H1 (cell line): ENCODE measurements around the gene ZNF441. TPM values are rescaled to one million over a fixed set of nuclear protein-coding genes. Genes with fewer than 3 reads are reported as not detected.

Experiments used
- CTCF ChIA-PET: fragments of 300-600 bp; sonication (Branson Sonifier 250); formaldehyde crosslinking; loops from one replicate; lab custom pipeline; 2021; ENCODE audit not compliant: partially characterized antibody; lab: Charles Lee
- POLR2A ChIA-PET: fragments of 300-600 bp; sonication (Branson Sonifier 250); formaldehyde crosslinking; loops from one replicate; lab custom pipeline; 2021; ENCODE audit warnings: inconsistent platforms; ENCODE audit not compliant: partially characterized antibody; lab: Charles Lee
- DNase-seq, 2 experiments: peaks; one replicate each; pipeline versions ENCODE4 v3.0.0 to v3.0.0-alpha.2; 2010 to 2022; ENCODE audit warnings: low spot score in 2 of 2, low read depth in 1 of 2, mixed read lengths in 1 of 2
- FAIRE-seq: peaks from 2 replicates; lab custom pipeline; 2011; peaks lifted over from hg19 to GRCh38; lab: Jason Lieb, UNC
- H2AFZ ChIP-seq: 2 replicates; pipeline ENCODE4 v1.8.1; 2012; ENCODE audit warnings: low read length, inconsistent platforms
- H2AK5ac ChIP-seq: 2 replicates; pipeline ENCODE4 v1.6.1; 2013; ENCODE audit warnings: low read depth, low read length
- H2BK120ac ChIP-seq: replicated peaks from 2 replicates; pipeline ENCODE3; 2013; ENCODE audit warnings: low read depth, low read length, inconsistent platforms
- H2BK12ac ChIP-seq: 2 replicates; pipeline ENCODE4 v1.6.1; 2013; ENCODE audit warnings: low read depth, low read length
- H2BK15ac ChIP-seq: 2 replicates; pipeline ENCODE4 v1.6.1; 2013; ENCODE audit warnings: low read length
- H2BK20ac ChIP-seq: 2 replicates; pipeline ENCODE4 v1.6.1; 2013; ENCODE audit warnings: low read length
- H2BK5ac ChIP-seq: 2 replicates; pipeline ENCODE4 v1.6.1; 2013; ENCODE audit warnings: low read depth, low read length
- H3K14ac ChIP-seq: 2 replicates; pipeline ENCODE4 v1.6.1; 2013; ENCODE audit warnings: inconsistent platforms; ENCODE audit not compliant: insufficient read length
- H3K18ac ChIP-seq: 2 replicates; pipeline ENCODE4 v1.6.1; 2013; ENCODE audit warnings: low read length; ENCODE audit errors: extremely low read depth
- H3K23ac ChIP-seq: 2 replicates; pipeline ENCODE4 v1.6.1; 2013; ENCODE audit warnings: inconsistent platforms; ENCODE audit not compliant: insufficient read length
- H3K23me2 ChIP-seq: 2 replicates; pipeline ENCODE4 v1.6.1; 2013; ENCODE audit warnings: low read depth, low read length
- H3K27ac ChIP-seq: 2 replicates; pipeline ENCODE4 v1.6.1; 2011; ENCODE audit warnings: low read depth, low read length, inconsistent platforms
- H3K27me3 ChIP-seq, 4 experiments: replicated peaks in 1 of 4; 1 replicate in 1 of 4; 2 replicates in 3 of 4; pipeline versions ENCODE4 v1.6.1 to v1.8.1; 2011 to 2013; ENCODE audit warnings: low read length in 3 of 4, mild to moderate bottlenecking in 3 of 4, inconsistent platforms in 2 of 4, mixed read lengths in 2 of 4, moderate library complexity in 1 of 4; ENCODE audit not compliant: control insufficient read depth in 3 of 4, insufficient read depth in 3 of 4; ENCODE audit errors: extremely low read depth in 1 of 4
- H3K36me3 ChIP-seq, 4 experiments: 2 replicates each; pipeline versions ENCODE4 v1.6.1 to v1.8.1; 2011 to 2013; ENCODE audit warnings: mild to moderate bottlenecking in 4 of 4, low read length in 3 of 4, moderate library complexity in 2 of 4, control low read depth in 1 of 4, inconsistent platforms in 1 of 4; ENCODE audit not compliant: insufficient read depth in 4 of 4, control insufficient read depth in 2 of 4
- H3K4ac ChIP-seq: replicated peaks from 2 replicates; pipeline ENCODE3; 2013; ENCODE audit warnings: low read length, low read depth, mixed read lengths, inconsistent platforms; ENCODE audit not compliant: insufficient read length
- H3K4me1 ChIP-seq, 4 experiments: replicated peaks in 1 of 4; 1 replicate in 1 of 4; 2 replicates in 3 of 4; pipeline versions ENCODE4 v1.6.1 to v1.8.1; 2011 to 2013; ENCODE audit warnings: low read length in 3 of 4, inconsistent platforms in 2 of 4, mixed read lengths in 1 of 4; ENCODE audit not compliant: insufficient read depth in 4 of 4, control insufficient read depth in 3 of 4
- H3K4me2 ChIP-seq, 2 experiments: 2 replicates each; pipeline versions ENCODE4 v1.6.1 to v1.8.1; 2011 to 2013; ENCODE audit warnings: low read depth in 2 of 2, low read length in 2 of 2, control low read depth in 1 of 2, inconsistent platforms in 1 of 2, mild to moderate bottlenecking in 1 of 2; ENCODE audit not compliant: insufficient read depth in 1 of 2
- H3K4me3 ChIP-seq, 4 experiments: fragments of 200-600, 300-600 bp in 1 of 4; sonication (generic), shearing (Covaris generic), sonication (Bioruptor Twin) in 1 of 4; 2 replicates each; pipeline versions ENCODE4 v1.5.1 to v1.8.1; 2011 to 2016; ENCODE audit warnings: low read length in 4 of 4, low read depth in 3 of 4, control low read depth in 2 of 4, inconsistent platforms in 2 of 4, mild to moderate bottlenecking in 2 of 4, mixed read lengths in 1 of 4, moderate library complexity in 1 of 4; ENCODE audit not compliant: insufficient read depth in 2 of 4; ENCODE audit errors: extremely low read depth in 1 of 4
- H3K56ac ChIP-seq: replicated peaks from 2 replicates; pipeline ENCODE3; 2013; ENCODE audit warnings: low read depth, mild to moderate bottlenecking, mixed read lengths, low read length, inconsistent platforms; ENCODE audit not compliant: insufficient read length
- H3K79me1 ChIP-seq: 2 replicates; pipeline ENCODE4 v1.6.1; 2013; ENCODE audit warnings: low read depth, low read length, control low read depth
- H3K79me2 ChIP-seq, 2 experiments: 2 replicates each; pipeline versions ENCODE4 v1.6.1 to v1.8.1; 2012 to 2013; ENCODE audit warnings: low read length in 2 of 2, mild to moderate bottlenecking in 2 of 2, inconsistent platforms in 1 of 2; ENCODE audit not compliant: insufficient read depth in 2 of 2, control insufficient read depth in 1 of 2
- H3K9ac ChIP-seq, 4 experiments: replicated peaks in 1 of 4; 1 replicate in 1 of 4; 2 replicates in 3 of 4; pipeline versions ENCODE4 v1.6.1 to v1.8.1; 2011 to 2013; ENCODE audit warnings: low read depth in 3 of 4, low read length in 3 of 4, control low read depth in 2 of 4, mild to moderate bottlenecking in 2 of 4, moderate library complexity in 2 of 4, inconsistent platforms in 1 of 4; ENCODE audit errors: extremely low read depth in 1 of 4
- H3K9me3 ChIP-seq, 2 experiments: 2 replicates each; pipeline versions ENCODE4 v1.6.1 to v1.8.1; 2012 to 2013; ENCODE audit warnings: mild to moderate bottlenecking in 2 of 2, moderate library complexity in 2 of 2, control low read depth in 1 of 2, inconsistent platforms in 1 of 2, low read depth in 1 of 2, low read length in 1 of 2, mixed read lengths in 1 of 2; ENCODE audit not compliant: insufficient read depth in 2 of 2
- H4K20me1 ChIP-seq, 2 experiments: replicated peaks in 1 of 2; 2 replicates each; pipeline versions ENCODE3 to v1.8.1; 2011 to 2013; ENCODE audit warnings: inconsistent platforms in 2 of 2, low read length in 2 of 2, mild to moderate bottlenecking in 1 of 2; ENCODE audit not compliant: insufficient read depth in 2 of 2, control insufficient read depth in 1 of 2
- H4K5ac ChIP-seq: 2 replicates; pipeline ENCODE4 v1.6.1; 2013; ENCODE audit warnings: low read length, low read depth, mixed read lengths, inconsistent platforms; ENCODE audit not compliant: insufficient read length
- H4K8ac ChIP-seq: 2 replicates; pipeline ENCODE4 v1.8.0; 2013; ENCODE audit warnings: mild to moderate bottlenecking, moderate library complexity, low read length, inconsistent platforms; ENCODE audit not compliant: insufficient read depth; ENCODE audit errors: extremely low read depth
- H4K91ac ChIP-seq: replicated peaks from 2 replicates; pipeline ENCODE3; 2013; ENCODE audit warnings: low read length, mixed read lengths, inconsistent platforms; ENCODE audit not compliant: insufficient read length
- CBX5 ChIP-seq: fragments of 300-800, 300-1000 bp; sonication (generic); IDR thresholded peaks from 2 replicates; pipeline ENCODE4 v1.7.1; 2016; ENCODE audit warnings: antibody characterized with exemption, low read length, low read depth
- CHD1 ChIP-seq: IDR thresholded peaks from 2 replicates; pipeline ENCODE4 v1.6.1; 2012; ENCODE audit warnings: low read depth, low read length, improper control_type of control experiment
- CREB1 ChIP-seq: IDR thresholded peaks from 2 replicates; pipeline ENCODE4 v1.6.1; 2012; ENCODE audit warnings: inconsistent platforms
- CTBP2 ChIP-seq: IDR thresholded peaks from 2 replicates; pipeline ENCODE4 v1.7.0; 2011; ENCODE audit warnings: borderline replicate concordance, mild to moderate bottlenecking, moderate library complexity, mixed read lengths, low read length; ENCODE audit not compliant: insufficient read depth, insufficient read length
- HDAC2 ChIP-seq, 2 experiments: fragments of 300-600 bp in 1 of 2; sonication (generic) in 1 of 2; IDR thresholded peaks; 2 replicates each; pipeline ENCODE4 v1.6.1; 2011 to 2012; ENCODE audit warnings: low read depth in 2 of 2, low read length in 2 of 2, mild to moderate bottlenecking in 2 of 2, moderate library complexity in 2 of 2, borderline replicate concordance in 1 of 2, inconsistent platforms in 1 of 2
- KDM4A ChIP-seq: IDR thresholded peaks from one replicate; pipeline ENCODE4 v1.7.1; 2012; ENCODE audit warnings: low read depth, mild to moderate bottlenecking, moderate library complexity, low read length, inconsistent platforms; ENCODE audit not compliant: severe bottlenecking
- MAFK ChIP-seq: IDR thresholded peaks from 2 replicates; pipeline ENCODE4 v1.6.1; 2012; ENCODE audit warnings: low read depth, mild to moderate bottlenecking, improper control_type of control experiment, low read length
- SP1 ChIP-seq: IDR thresholded peaks from 2 replicates; pipeline ENCODE4 v1.6.1; 2011; ENCODE audit warnings: low read depth, low read length
- SP2 ChIP-seq: IDR thresholded peaks from 2 replicates; pipeline ENCODE4 v1.6.1; 2012; ENCODE audit warnings: mild to moderate bottlenecking, low read length, inconsistent platforms
- ZNF274 ChIP-seq: IDR thresholded peaks from 2 replicates; pipeline ENCODE4 v1.7.0; 2012; ENCODE audit warnings: low read length, borderline replicate concordance; ENCODE audit errors: extremely low read depth
- WGBS, 2 experiments: shearing (Covaris generic) in 1 of 2; methylation state at CpG; one replicate each; pipeline versions ENCODE4 v1.1.6 to v1.1.7; 2013 to 2015; ENCODE audit warnings: low lambda C conversion rate in 2 of 2, mixed read lengths in 2 of 2, inconsistent platforms in 1 of 2, low coverage in 1 of 2, missing lambda C conversion rate in 1 of 2; ENCODE audit not compliant: insufficient replicate concordance in 2 of 2, insufficient coverage in 1 of 2, insufficient read length in 1 of 2; ENCODE audit errors: extremely low coverage in 1 of 2, missing lambda C conversion rate in 1 of 2; 5-methylcytosine and 5-hydroxymethylcytosine counted together
- polyA plus RNA-seq, 7 experiments: library from polyadenylated mRNA; depleted of rRNA in 3 of 7; stranded (reverse) in 5 of 7; unstranded in 2 of 7; fragments of >200 nt in 5 of 7; fragments of 200-250 nt in 2 of 7; gene quantifications; 1 replicate in 5 of 7; 2 replicates in 1 of 7; 4 replicates in 1 of 7; pipeline versions ENCODE4 v1.2.1 to v1.2.3, GENCODE V29; 2011 to 2013; ENCODE audit warnings: missing spikeins in 2 of 7, mixed read lengths in 2 of 7
- total RNA-seq: library from RNA; stranded (reverse); fragmentation: NEBNext Ultra II Directional; extraction: Animal tissue kit (Norgen Biotek cat#: 25700); gene quantifications from 2 replicates; pipeline ENCODE4 v1.2.1, GENCODE V29; 2021
- TF ChIP-seq, protein P1 (sequence below): IDR thresholded peaks from 2 replicates; pipeline ENCODE4 v1.6.1; 2011; ENCODE audit warnings: low read depth, mild to moderate bottlenecking, low read length; ENCODE audit not compliant: insufficient read depth

ZNF441 gene
- total and polyA plus RNA-seq, 2 of the 8 experiments (the other 6 are each of a cell fraction or from before 2014, with no cell fraction given): 0.09 to 0.48 TPM

DNA sequence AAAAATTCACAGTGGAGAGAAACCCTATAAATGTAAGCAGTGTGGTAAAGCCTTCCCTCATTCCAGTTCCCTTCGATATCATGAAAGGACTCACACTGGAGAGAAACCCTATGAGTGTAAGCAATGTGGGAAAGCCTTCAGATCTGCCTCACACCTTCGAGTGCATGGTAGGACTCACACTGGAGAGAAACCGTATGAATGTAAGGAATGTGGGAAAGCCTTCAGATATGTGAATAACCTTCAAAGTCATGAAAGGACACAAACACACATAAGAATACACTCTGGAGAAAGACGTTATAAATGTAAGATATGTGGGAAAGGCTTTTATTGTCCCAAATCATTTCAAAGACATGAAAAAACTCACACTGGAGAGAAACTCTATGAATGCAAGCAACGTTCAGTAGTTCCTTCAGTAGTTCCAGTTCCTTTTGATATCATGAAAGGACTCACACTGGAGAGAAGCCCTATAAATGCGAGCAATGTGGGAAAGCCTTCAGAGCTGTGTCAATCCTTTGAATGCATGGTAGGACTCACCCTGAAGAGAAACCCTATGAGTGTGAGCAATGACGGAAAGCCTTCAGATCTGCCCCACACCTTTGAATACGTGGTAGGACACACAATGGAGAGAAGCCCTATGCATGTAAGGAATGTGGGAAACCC, 65.6 kb downstream of the ZNF441 start:
- H3K4me3 ChIP-seq: no peak overlapping the region
- no peak overlapping the region for H2AFZ ChIP-seq
- no peak overlapping the region for H4K91ac ChIP-seq
- no peak overlapping the region for H2BK20ac ChIP-seq
- H3K4me2 ChIP-seq: no peak overlapping the region
- no peak overlapping the region for H3K4ac ChIP-seq
- no peaks in the 10 kb centered on the region for H4K20me1 ChIP-seq
- no peak overlapping the region for H2BK120ac ChIP-seq
- no peaks in the 10 kb centered on the region for H3K79me1 ChIP-seq
- H4K5ac ChIP-seq: no peak overlapping the region
- FAIRE-seq: no peak
- CTCF ChIA-PET: no interaction called here
- H3K9ac ChIP-seq: no peak overlapping the region
- no peak overlapping the region for H3K56ac ChIP-seq
- no peak overlapping the region for H3K23ac ChIP-seq
- no peaks in the 10 kb centered on the region for H3K4me1 ChIP-seq
- POLR2A ChIA-PET: no interaction called here
- H3K18ac ChIP-seq: no peak overlapping the region
- no peak overlapping the region for H2BK5ac ChIP-seq
- no peak overlapping the region for H3K27ac ChIP-seq
- no peaks in the 10 kb centered on the region for H3K27me3 ChIP-seq
- WGBS, 2 experiments: 86% methylated on average over 8 of the region's 8 CpGs; no CpG with 5 or more reads in 1 of the 2 experiments
- H2BK12ac ChIP-seq: no peak overlapping the region
- H3K9me3 ChIP-seq: peaks cover 37 to 58% of the 10 kb centered on the region in 2 experiments
- no peak overlapping the region for H2BK15ac ChIP-seq
- H3K14ac ChIP-seq: no peak overlapping the region
- DNase-seq: no peak
- H3K79me2 ChIP-seq: no peaks in the 10 kb centered on the region
- peaks cover 0 to 37% (median 10%) of the 10 kb centered on the region in 4 experiments; a peak in 6 of 8 replicates for H3K36me3 ChIP-seq
- H2AK5ac ChIP-seq: no peak overlapping the region
- TF ChIP-seq KDM4A: no peak
- no peak for TF ChIP-seq CHD1
- no peak for TF ChIP-seq HDAC2 (IDR thresholded peaks at IDR 0.05; ENCODE audit: borderline replicate concordance in 1 of 2, low read depth in 2 of 2, low read length in 2 of 2)
- TF ChIP-seq MAFK: no peak
- no peak for TF ChIP-seq SP2
- TF ChIP-seq, protein P1, sequence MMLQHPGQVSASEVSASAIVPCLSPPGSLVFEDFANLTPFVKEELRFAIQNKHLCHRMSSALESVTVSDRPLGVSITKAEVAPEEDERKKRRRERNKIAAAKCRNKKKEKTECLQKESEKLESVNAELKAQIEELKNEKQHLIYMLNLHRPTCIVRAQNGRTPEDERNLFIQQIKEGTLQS: no peak
- TF ChIP-seq CTBP2: no peak
- no peak for TF ChIP-seq ZNF274
- TF ChIP-seq CREB1: no peak
- no peak for TF ChIP-seq CBX5
- TF ChIP-seq SP1: no peak
- no peaks in the 10 kb centered on the region for H3K23me2 ChIP-seq
- no peak overlapping the region for H4K8ac ChIP-seq
